IMR-90 (cell line): Measurements from ENCODE around the gene PGGHG. TPM values are rescaled to one million over a fixed set of nuclear protein-coding genes. Genes with fewer than 3 reads are reported as not detected.

Experiments used
- ATAC-seq: fragments of 200-7000 bp; cut with Tn5 transposase; 2 replicates; pipeline ENCODE4 v1.9.1; 2020; ENCODE audit warnings: low read depth, mild to moderate bottlenecking, moderate library complexity
- BruUV-seq: library from RNA; stranded (reverse); fragments of 400-500 nt; replicated peaks from 2 replicates; lab custom pipeline; 2021; lab: Mats Ljungman, UMichigan
- CTCF ChIA-PET: fragments of 300-600 bp; formaldehyde crosslinking; extraction: SDS; loops from one replicate; lab custom pipeline; 2021; ENCODE audit warnings: antibody characterized with exemption; lab: Yijun Ruan, JAX
- POLR2A ChIA-PET: fragments of 300-600 bp; sonication (Branson Sonifier 250); formaldehyde crosslinking; loops from one replicate; lab custom pipeline; 2022; ENCODE audit warnings: antibody characterized with exemption; ENCODE audit not compliant: unreplicated experiment; lab: Charles Lee
- DNase-seq: peaks from one replicate; pipeline ENCODE4 v3.0.0; 2013
- H2AFZ ChIP-seq: replicated peaks from 2 replicates; pipeline ENCODE3; 2013; ENCODE audit warnings: low read length, mild to moderate bottlenecking; ENCODE audit not compliant: poor library complexity
- H2AK5ac ChIP-seq: 2 replicates; pipeline ENCODE4 v1.6.1; 2013; ENCODE audit warnings: low read depth, low read length, inconsistent platforms
- H2AK9ac ChIP-seq: replicated peaks from 2 replicates; pipeline ENCODE3; 2013; ENCODE audit warnings: mild to moderate bottlenecking, low read depth, low read length, moderate library complexity; ENCODE audit not compliant: poor library complexity
- H2BK120ac ChIP-seq: 2 replicates; pipeline ENCODE4 v1.6.1; 2013; ENCODE audit warnings: low read depth, low read length, inconsistent platforms
- H2BK15ac ChIP-seq: 3 replicates; pipeline ENCODE4 v1.6.1; 2013; ENCODE audit warnings: low read depth, low read length, inconsistent platforms
- H2BK20ac ChIP-seq: 2 replicates; pipeline ENCODE4 v1.6.1; 2013; ENCODE audit warnings: low read depth, mild to moderate bottlenecking, inconsistent platforms, low read length, moderate library complexity
- H2BK5ac ChIP-seq: 2 replicates; pipeline ENCODE4 v1.6.1; 2013; ENCODE audit warnings: mild to moderate bottlenecking, low read depth, low read length, inconsistent platforms; ENCODE audit not compliant: poor library complexity, severe bottlenecking
- H3K14ac ChIP-seq: replicated peaks from 2 replicates; pipeline ENCODE4 v1.6.1; 2013; ENCODE audit warnings: low read depth, low read length, inconsistent platforms
- H3K18ac ChIP-seq: 2 replicates; pipeline ENCODE4 v1.6.1; 2013; ENCODE audit warnings: low read depth, low read length, control low read depth
- H3K23ac ChIP-seq: 2 replicates; pipeline ENCODE4 v1.6.1; 2013; ENCODE audit warnings: low read depth, low read length, inconsistent platforms
- H3K27ac ChIP-seq: 2 replicates; pipeline ENCODE4 v1.5.1; 2013; ENCODE audit warnings: mild to moderate bottlenecking, control low read depth, low read length; ENCODE audit not compliant: insufficient read depth
- H3K27me3 ChIP-seq: 2 replicates; pipeline ENCODE4 v1.6.1; 2013; ENCODE audit warnings: low read length; ENCODE audit not compliant: control insufficient read depth, insufficient read depth
- H3K36me3 ChIP-seq: 2 replicates; pipeline ENCODE4 v1.6.1; 2013; ENCODE audit warnings: low read length, mixed read lengths; ENCODE audit not compliant: control insufficient read depth, insufficient read depth
- H3K4ac ChIP-seq: 2 replicates; pipeline ENCODE4 v1.6.1; 2013; ENCODE audit warnings: low read depth, low read length, inconsistent platforms
- H3K4me1 ChIP-seq: 2 replicates; pipeline ENCODE4 v1.6.1; 2013; ENCODE audit warnings: low read length, mixed read lengths; ENCODE audit not compliant: control insufficient read depth, insufficient read depth
- H3K4me2 ChIP-seq: 2 replicates; pipeline ENCODE4 v1.6.1; 2013; ENCODE audit warnings: low read depth, mild to moderate bottlenecking, control low read depth, low read length, moderate library complexity
- H3K4me3 ChIP-seq: 2 replicates; pipeline ENCODE4 v1.5.1; 2013; ENCODE audit warnings: low read depth, mild to moderate bottlenecking, control low read depth, low read length, moderate library complexity; ENCODE audit not compliant: insufficient read depth
- H3K56ac ChIP-seq: 2 replicates; pipeline ENCODE4 v1.6.1; 2013; ENCODE audit warnings: low read length, inconsistent platforms; ENCODE audit not compliant: insufficient read depth; ENCODE audit errors: extremely low read depth
- H3K79me1 ChIP-seq, 2 experiments: 2 replicates each; pipeline ENCODE4 v1.6.1; 2013; ENCODE audit warnings: low read length in 2 of 2, inconsistent platforms in 1 of 2, low read depth in 1 of 2
- H3K9ac ChIP-seq: 2 replicates; pipeline ENCODE4 v1.6.1; 2013; ENCODE audit warnings: low read depth, low read length, control low read depth
- H3K9me1 ChIP-seq: 2 replicates; pipeline ENCODE4 v1.6.1; 2013; ENCODE audit warnings: low read length, inconsistent platforms; ENCODE audit not compliant: insufficient read depth
- H3K9me3 ChIP-seq: 2 replicates; pipeline ENCODE4 v1.6.1; 2013; ENCODE audit warnings: low read length; ENCODE audit not compliant: control insufficient read depth, insufficient read depth
- H4K20me1 ChIP-seq: 2 replicates; pipeline ENCODE4 v1.6.1; 2013; ENCODE audit warnings: low read length, inconsistent platforms; ENCODE audit not compliant: insufficient read depth
- H4K5ac ChIP-seq: 2 replicates; pipeline ENCODE4 v1.6.1; 2013; ENCODE audit warnings: mild to moderate bottlenecking, low read depth, low read length, control low read depth
- H4K8ac ChIP-seq, 2 experiments: 2 replicates each; pipeline ENCODE4 v1.6.1; 2013; ENCODE audit warnings: low read depth in 2 of 2, low read length in 2 of 2, control low read depth in 1 of 2, inconsistent platforms in 1 of 2
- H4K91ac ChIP-seq: 2 replicates; pipeline ENCODE4 v1.6.1; 2013; ENCODE audit warnings: low read depth, low read length, inconsistent platforms; ENCODE audit not compliant: insufficient read depth
- BHLHE40 ChIP-seq: fragments of 150-350 bp; IDR thresholded peaks from 2 replicates; pipeline ENCODE4 v1.6.1; 2016; ENCODE audit warnings: mild to moderate bottlenecking, low read depth, low read length
- CEBPB ChIP-seq: IDR thresholded peaks from 2 replicates; pipeline ENCODE4 v1.6.1; 2012; ENCODE audit warnings: low read depth, low read length, improper control_type of control experiment
- CHD1 ChIP-seq: IDR thresholded peaks from 2 replicates; pipeline ENCODE4 v1.6.1; 2012; ENCODE audit warnings: low read depth, low read length, improper control_type of control experiment
- FOS ChIP-seq: fragments of 150-350 bp; IDR thresholded peaks from 2 replicates; pipeline ENCODE4 v1.6.1; 2016; ENCODE audit warnings: low read depth, low read length
- MAFK ChIP-seq: IDR thresholded peaks from 2 replicates; pipeline ENCODE4 v1.6.1; 2012; ENCODE audit warnings: low read depth, low read length, improper control_type of control experiment
- MAZ ChIP-seq: IDR thresholded peaks from 2 replicates; pipeline ENCODE4 v1.6.1; 2012; ENCODE audit warnings: low read depth, mild to moderate bottlenecking, low read length, improper control_type of control experiment, moderate library complexity, borderline replicate concordance
- MXI1 ChIP-seq: IDR thresholded peaks from 2 replicates; pipeline ENCODE4 v1.6.1; 2012; ENCODE audit warnings: low read depth, mild to moderate bottlenecking, low read length, moderate library complexity, borderline replicate concordance
- NFE2L2 ChIP-seq: fragments of 150-350 bp; IDR thresholded peaks from 2 replicates; pipeline ENCODE4 v1.6.1; 2016; ENCODE audit warnings: low read depth, mild to moderate bottlenecking, low read length
- POLR2A ChIP-seq: IDR thresholded peaks from 2 replicates; pipeline ENCODE4 v1.6.1; 2012; ENCODE audit warnings: mild to moderate bottlenecking, low read depth, low read length
- RAD21 ChIP-seq: IDR thresholded peaks from 2 replicates; pipeline ENCODE4 v1.6.1; 2012; ENCODE audit warnings: low read length, improper control_type of control experiment
- RCOR1 ChIP-seq: IDR thresholded peaks from 2 replicates; pipeline ENCODE4 v1.6.1; 2012; ENCODE audit warnings: mild to moderate bottlenecking, low read length, improper control_type of control experiment; ENCODE audit not compliant: insufficient replicate concordance
- RFX5 ChIP-seq: IDR thresholded peaks from 2 replicates; pipeline ENCODE4 v1.8.0; 2012; ENCODE audit warnings: low read depth, mild to moderate bottlenecking, low read length, moderate library complexity
- SMC3 ChIP-seq: fragments of 150-350 bp; IDR thresholded peaks from 2 replicates; pipeline ENCODE4 v1.6.1; 2016; ENCODE audit warnings: low read depth, mild to moderate bottlenecking, antibody characterized with exemption, low read length, moderate library complexity
- WGBS, 2 experiments: methylation state at CpG; one replicate each; pipeline versions ENCODE4 v1.1.5 to v1.1.7; 2013; ENCODE audit warnings: missing lambda C conversion rate in 2 of 2; ENCODE audit not compliant: insufficient read length in 1 of 2; ENCODE audit errors: extremely low coverage in 2 of 2; 5-methylcytosine and 5-hydroxymethylcytosine counted together
- dilution Hi-C: fragments of 300-500 bp; cut with HindIII; formaldehyde crosslinking; loops from one replicate; pipeline ENCODE4 v1.14.3; 2018; ENCODE audit warnings: low sequenced_read_pairs; ENCODE audit not compliant: unreplicated experiment
- in situ Hi-C: fragments of 300-500 bp; cut with MboI; formaldehyde crosslinking; loops from 3 replicates; pipeline ENCODE4 v1.14.3; 2019; ENCODE audit warnings: low sequenced_read_pairs, inconsistent platforms, mixed read lengths
- intact Hi-C: fragments of 100-400 bp; cut with micrococcal nuclease; formaldehyde crosslinking; loops from 2 replicates; pipeline ENCODE4 v1.10.0; 2022
- polyA plus RNA-seq, 3 experiments: library from polyadenylated mRNA; depleted of rRNA; stranded (reverse); fragments of >200 nt; gene quantifications; 2 replicates each; pipeline ENCODE4 v1.2.3, GENCODE V29; 2012; ENCODE audit warnings: low replicate concordance in 1 of 3
- total RNA-seq: library from RNA; depleted of rRNA; stranded (reverse); fragments of >200 nt; gene quantifications from 2 replicates; pipeline ENCODE4 v1.2.3, GENCODE V29; 2012
- TF ChIP-seq, protein P1 (sequence below): conservative IDR thresholded peaks from 2 replicates; pipeline ENCODE4 v1.5.1; 2012; ENCODE audit warnings: mild to moderate bottlenecking, low read depth, low read length, improper control_type of control experiment
- TF ChIP-seq, protein P2 (sequence below): fragments of 150-350 bp; IDR thresholded peaks from 2 replicates; pipeline ENCODE4 v1.6.1; 2016; ENCODE audit warnings: low read depth, mild to moderate bottlenecking, low read length, moderate library complexity, borderline replicate concordance
- TF ChIP-seq, protein P3 (sequence below): fragments of 150-350 bp; IDR thresholded peaks from 2 replicates; pipeline ENCODE4 v1.6.1; 2017; ENCODE audit warnings: mild to moderate bottlenecking, antibody characterized with exemption, low read length, low read depth

The PGGHG gene
- total and polyA plus RNA-seq, 2 of the 4 experiments (the other 2 are of a cell fraction), result 1.8 to 17.0 TPM

DNA sequence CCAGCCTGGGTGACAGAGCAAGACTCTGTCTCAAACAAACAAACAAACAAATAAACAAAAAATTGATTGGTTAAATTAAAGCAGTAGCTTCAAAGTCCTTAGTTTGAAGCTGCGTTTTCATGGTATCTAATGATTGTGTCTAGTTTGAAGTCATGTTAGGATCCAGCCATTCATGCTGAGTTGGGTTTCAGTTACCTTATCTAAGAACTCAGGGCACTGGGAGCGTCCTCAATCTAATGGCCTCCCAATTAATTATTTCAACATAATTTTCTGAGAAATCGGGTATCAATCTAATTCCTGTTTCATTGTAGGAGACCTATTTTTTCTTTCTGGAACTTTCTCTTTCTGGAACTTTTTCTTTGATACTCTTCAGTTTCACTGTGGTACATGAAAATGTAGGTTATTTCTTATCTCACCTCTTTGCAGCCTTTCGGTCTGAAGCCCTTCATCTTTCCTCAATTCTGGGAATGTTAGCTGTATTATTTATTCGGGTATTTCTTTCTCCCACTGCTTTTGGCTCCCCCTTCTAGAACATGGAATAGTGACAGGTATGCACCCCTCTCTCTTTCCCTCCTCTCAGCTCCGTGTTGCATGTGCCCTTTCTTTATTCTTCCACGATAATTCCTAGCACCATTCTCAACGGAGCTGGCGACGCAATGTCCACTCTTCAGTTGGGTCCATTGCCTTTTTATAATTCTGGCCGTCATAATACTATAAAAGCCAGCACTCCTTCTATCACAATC is 56.1 kb downstream of the PGGHG start:
- dilution Hi-C loops, result no loop called here
- no peak for TF ChIP-seq SMC3
- TF ChIP-seq POLR2A, result no peak
- TF ChIP-seq RAD21, result no peak
- TF ChIP-seq BHLHE40, result no peak
- TF ChIP-seq, protein P1, sequence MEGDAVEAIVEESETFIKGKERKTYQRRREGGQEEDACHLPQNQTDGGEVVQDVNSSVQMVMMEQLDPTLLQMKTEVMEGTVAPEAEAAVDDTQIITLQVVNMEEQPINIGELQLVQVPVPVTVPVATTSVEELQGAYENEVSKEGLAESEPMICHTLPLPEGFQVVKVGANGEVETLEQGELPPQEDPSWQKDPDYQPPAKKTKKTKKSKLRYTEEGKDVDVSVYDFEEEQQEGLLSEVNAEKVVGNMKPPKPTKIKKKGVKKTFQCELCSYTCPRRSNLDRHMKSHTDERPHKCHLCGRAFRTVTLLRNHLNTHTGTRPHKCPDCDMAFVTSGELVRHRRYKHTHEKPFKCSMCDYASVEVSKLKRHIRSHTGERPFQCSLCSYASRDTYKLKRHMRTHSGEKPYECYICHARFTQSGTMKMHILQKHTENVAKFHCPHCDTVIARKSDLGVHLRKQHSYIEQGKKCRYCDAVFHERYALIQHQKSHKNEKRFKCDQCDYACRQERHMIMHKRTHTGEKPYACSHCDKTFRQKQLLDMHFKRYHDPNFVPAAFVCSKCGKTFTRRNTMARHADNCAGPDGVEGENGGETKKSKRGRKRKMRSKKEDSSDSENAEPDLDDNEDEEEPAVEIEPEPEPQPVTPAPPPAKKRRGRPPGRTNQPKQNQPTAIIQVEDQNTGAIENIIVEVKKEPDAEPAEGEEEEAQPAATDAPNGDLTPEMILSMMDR, result no peak
- no peak for TF ChIP-seq CEBPB
- TF ChIP-seq MAFK, result no peak
- TF ChIP-seq NFE2L2, result no peak
- no peak for TF ChIP-seq RCOR1
- TF ChIP-seq, protein P2, sequence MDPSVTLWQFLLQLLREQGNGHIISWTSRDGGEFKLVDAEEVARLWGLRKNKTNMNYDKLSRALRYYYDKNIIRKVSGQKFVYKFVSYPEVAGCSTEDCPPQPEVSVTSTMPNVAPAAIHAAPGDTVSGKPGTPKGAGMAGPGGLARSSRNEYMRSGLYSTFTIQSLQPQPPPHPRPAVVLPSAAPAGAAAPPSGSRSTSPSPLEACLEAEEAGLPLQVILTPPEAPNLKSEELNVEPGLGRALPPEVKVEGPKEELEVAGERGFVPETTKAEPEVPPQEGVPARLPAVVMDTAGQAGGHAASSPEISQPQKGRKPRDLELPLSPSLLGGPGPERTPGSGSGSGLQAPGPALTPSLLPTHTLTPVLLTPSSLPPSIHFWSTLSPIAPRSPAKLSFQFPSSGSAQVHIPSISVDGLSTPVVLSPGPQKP, result no peak
- TF ChIP-seq, protein P3, sequence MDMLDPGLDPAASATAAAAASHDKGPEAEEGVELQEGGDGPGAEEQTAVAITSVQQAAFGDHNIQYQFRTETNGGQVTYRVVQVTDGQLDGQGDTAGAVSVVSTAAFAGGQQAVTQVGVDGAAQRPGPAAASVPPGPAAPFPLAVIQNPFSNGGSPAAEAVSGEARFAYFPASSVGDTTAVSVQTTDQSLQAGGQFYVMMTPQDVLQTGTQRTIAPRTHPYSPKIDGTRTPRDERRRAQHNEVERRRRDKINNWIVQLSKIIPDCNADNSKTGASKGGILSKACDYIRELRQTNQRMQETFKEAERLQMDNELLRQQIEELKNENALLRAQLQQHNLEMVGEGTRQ, result no peak
- no peak for TF ChIP-seq FOS
- no peak for TF ChIP-seq MAZ
- TF ChIP-seq RFX5, result no peak
- TF ChIP-seq CHD1, result no peak
- TF ChIP-seq MXI1, result no peak

More for the DNA sequence above, 56.1 kb downstream of the PGGHG start:
- no peak overlapping the region for H2BK5ac ChIP-seq
- 79% methylated on average over 4 of the region's 11 CpGs; no CpG with 5 or more reads in 1 of the 2 experiments for WGBS, 2 experiments
- H3K27me3 ChIP-seq, result peaks cover 5% of the 10 kb centered on the region; the same call in 1 of the 2 replicates
- ChIA-PET CTCF (no interaction called here), POLR2A (no interaction called here)
- no peak overlapping the region for H3K14ac ChIP-seq
- H3K9ac ChIP-seq, result no peak overlapping the region
- no peaks in the 10 kb centered on the region for H4K20me1 ChIP-seq
- H3K18ac ChIP-seq, result no peak overlapping the region
- H4K91ac ChIP-seq, result no peak overlapping the region
- no peak overlapping the region for H4K5ac ChIP-seq
- no peaks in the 10 kb centered on the region for H3K9me3 ChIP-seq
- no peak overlapping the region for H3K27ac ChIP-seq
- H2AK9ac ChIP-seq, result no peak overlapping the region
- H3K9me1 ChIP-seq, result no peaks in the 10 kb centered on the region
- in situ Hi-C loops (no loop called here), intact Hi-C loops (no loop called here)
- H3K79me1 ChIP-seq, result no peaks in the 10 kb centered on the region
- no peak overlapping the region for H2BK120ac ChIP-seq
- no peak for DNase-seq
- H4K8ac ChIP-seq, result no peak overlapping the region
- H2AFZ ChIP-seq, result no peak overlapping the region
- no peak overlapping the region for H2BK20ac ChIP-seq
- H3K4ac ChIP-seq, result no peak overlapping the region
- H3K56ac ChIP-seq, result no peak overlapping the region
- H3K4me3 ChIP-seq, result no peak overlapping the region
- no peak overlapping the region for H3K23ac ChIP-seq
- no peak for ATAC-seq
- H3K4me2 ChIP-seq, result no peak overlapping the region
- H3K36me3 ChIP-seq, result no peaks in the 10 kb centered on the region
- H2BK15ac ChIP-seq, result no peak overlapping the region
- no peak overlapping the region for H2AK5ac ChIP-seq
- H3K4me1 ChIP-seq, result no peaks in the 10 kb centered on the region
- BruUV-seq, result no TSS peak
